Mammary epithelial cell (primary cell): Measurements from ENCODE around the gene GP9.

Experiments
- EZH2 ChIP-seq: IDR thresholded peaks from 2 replicates; pipeline ENCODE4 v1.6.1; 2012; ENCODE audit warnings: low read length, inconsistent platforms, borderline replicate concordance
- TF ChIP-seq, protein P1 (sequence below), 2 donors: IDR thresholded peaks in 1 of 2; conservative IDR thresholded peaks in 1 of 2; 2 replicates each; pipeline ENCODE4 v1.5.1; 2011 to 2012; ENCODE audit warnings: inconsistent platforms in 2 of 2, low read length in 2 of 2, mild to moderate bottlenecking in 2 of 2, control low read depth in 1 of 2, low read depth in 1 of 2; ENCODE audit not compliant: insufficient read depth in 1 of 2; ENCODE audit errors: extremely low read depth in 1 of 2

- TF ChIP-seq, protein P1, sequence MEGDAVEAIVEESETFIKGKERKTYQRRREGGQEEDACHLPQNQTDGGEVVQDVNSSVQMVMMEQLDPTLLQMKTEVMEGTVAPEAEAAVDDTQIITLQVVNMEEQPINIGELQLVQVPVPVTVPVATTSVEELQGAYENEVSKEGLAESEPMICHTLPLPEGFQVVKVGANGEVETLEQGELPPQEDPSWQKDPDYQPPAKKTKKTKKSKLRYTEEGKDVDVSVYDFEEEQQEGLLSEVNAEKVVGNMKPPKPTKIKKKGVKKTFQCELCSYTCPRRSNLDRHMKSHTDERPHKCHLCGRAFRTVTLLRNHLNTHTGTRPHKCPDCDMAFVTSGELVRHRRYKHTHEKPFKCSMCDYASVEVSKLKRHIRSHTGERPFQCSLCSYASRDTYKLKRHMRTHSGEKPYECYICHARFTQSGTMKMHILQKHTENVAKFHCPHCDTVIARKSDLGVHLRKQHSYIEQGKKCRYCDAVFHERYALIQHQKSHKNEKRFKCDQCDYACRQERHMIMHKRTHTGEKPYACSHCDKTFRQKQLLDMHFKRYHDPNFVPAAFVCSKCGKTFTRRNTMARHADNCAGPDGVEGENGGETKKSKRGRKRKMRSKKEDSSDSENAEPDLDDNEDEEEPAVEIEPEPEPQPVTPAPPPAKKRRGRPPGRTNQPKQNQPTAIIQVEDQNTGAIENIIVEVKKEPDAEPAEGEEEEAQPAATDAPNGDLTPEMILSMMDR (conservative IDR thresholded peaks at IDR 0.05 in 1 of 2, IDR thresholded peaks at IDR 0.05 in 1 of 2; ENCODE audit: extremely low read depth in 1 of 2, insufficient read depth in 1 of 2, low read depth in 1 of 2, low read length in 2 of 2), result no peak
- no peak for TF ChIP-seq EZH2
Measured at GRCh38 chr3:129105862-129106261, 45.3 kb downstream of the GP9 start.
